Osteoblast (primary cell): ENCODE results near the gene PHF23. TPM values are rescaled to one million over a fixed set of nuclear protein-coding genes. Genes with fewer than 3 reads are reported as not detected.
A peak's percentile ranks its signal among the peaks of the same experiment; 100 is the strongest.
"Not testable (repeated sequence)": the region's sequence is repeated elsewhere in the genome, so short reads cannot be mapped to it uniquely, and the experiment has no call there.

Experiments used
- DNase-seq: peaks from one replicate; pipeline ENCODE4 v3.0.0; 2011; ENCODE audit warnings: low spot score, mixed read lengths; ENCODE audit not compliant: insufficient read length; ENCODE audit errors: missing footprints
- H2AFZ ChIP-seq: 2 replicates; pipeline ENCODE4 v1.6.0; 2011; ENCODE audit warnings: mild to moderate bottlenecking, low read length
- H3K27ac ChIP-seq: 2 replicates; pipeline ENCODE4 v1.5.1; 2011; ENCODE audit warnings: mild to moderate bottlenecking, low read depth, low read length, moderate library complexity
- H3K27me3 ChIP-seq: 2 replicates; pipeline ENCODE4 v1.6.0; 2012; ENCODE audit warnings: mild to moderate bottlenecking, control low read depth, inconsistent platforms, low read length, moderate library complexity; ENCODE audit not compliant: insufficient read depth
- H3K36me3 ChIP-seq: 2 replicates; pipeline ENCODE4 v1.5.1; 2011; ENCODE audit warnings: mild to moderate bottlenecking, low read length, control low read depth, moderate library complexity; ENCODE audit not compliant: insufficient read depth
- H3K4me1 ChIP-seq: 2 replicates; pipeline ENCODE4 v1.5.1; 2011; ENCODE audit warnings: mild to moderate bottlenecking, low read length, control low read depth, moderate library complexity; ENCODE audit not compliant: insufficient read depth
- H3K4me2 ChIP-seq: 2 replicates; pipeline ENCODE4 v1.6.0; 2011; ENCODE audit warnings: mild to moderate bottlenecking, low read length; ENCODE audit not compliant: insufficient read depth
- H3K4me3 ChIP-seq: fragments of 200-600 bp; sonication (generic); 3 replicates; pipeline ENCODE4 v1.5.1; 2012; ENCODE audit warnings: mild to moderate bottlenecking, low read length, inconsistent platforms; ENCODE audit not compliant: insufficient read depth
- H3K79me2 ChIP-seq: 2 replicates; pipeline ENCODE4 v1.6.0; 2012; ENCODE audit warnings: mild to moderate bottlenecking, low read length, control low read depth, inconsistent platforms; ENCODE audit not compliant: insufficient read depth
- H3K9me3 ChIP-seq: 2 replicates; pipeline ENCODE4 v1.5.1; 2011; ENCODE audit warnings: low read depth, low read length, control low read depth
- H4K20me1 ChIP-seq: 2 replicates; pipeline ENCODE4 v1.6.0; 2012; ENCODE audit warnings: mild to moderate bottlenecking, low read length, control low read depth; ENCODE audit not compliant: insufficient read depth
- CTCF ChIP-seq: IDR thresholded peaks from 2 replicates; pipeline ENCODE4 v1.5.1; 2011; ENCODE audit warnings: mild to moderate bottlenecking, low read depth, low read length, moderate library complexity; ENCODE audit errors: extremely low read depth
- total RNA-seq: library from RNA; depleted of rRNA; stranded (reverse); fragments of >200 nt; gene quantifications from 2 replicates; pipeline ENCODE4 v1.2.3, GENCODE V29; 2012

PHF23 gene
- total RNA-seq, 1 donor: 53.2 TPM

- Histone ChIP-seq H3K4me3 (no peak overlapping the region), H3K9me3 (no peaks in the 10 kb centered on the region), H4K20me1 (peaks cover 3% of the 10 kb centered on the region), H3K79me2 (peaks cover 76% of the 10 kb centered on the region), H3K27ac (peak overlapping the region; percentile 39), H3K4me2 (no peak overlapping the region), H3K4me1 (peaks cover 17% of the 10 kb centered on the region), H2AFZ (no peak overlapping the region), H3K27me3 (no peaks in the 10 kb centered on the region), H3K36me3 (peaks cover 29% of the 10 kb centered on the region)
- TF ChIP-seq CTCF: no peak
- DNase-seq: no peak
These were observed 9.5 kb upstream of the PHF23 start for GRCh38 chr17:7248796-7249195.

GRCh38 chr17:7246779-7247178 is 7.5 kb upstream of the PHF23 start:
- no peaks in the 10 kb centered on the region for H3K27me3 ChIP-seq
- peaks cover 31% of the 10 kb centered on the region for H3K36me3 ChIP-seq
- no peaks in the 10 kb centered on the region for H3K9me3 ChIP-seq
- H3K79me2 ChIP-seq: peaks cover 75% of the 10 kb centered on the region
- H3K27ac ChIP-seq: no peak overlapping the region
- H3K4me3 ChIP-seq: no peak overlapping the region
- no peak overlapping the region for H3K4me2 ChIP-seq
- no peak for TF ChIP-seq CTCF
- H3K4me1 ChIP-seq: peaks cover 16% of the 10 kb centered on the region
- no peak for DNase-seq
- H2AFZ ChIP-seq: no peak overlapping the region
- peaks cover 3% of the 10 kb centered on the region for H4K20me1 ChIP-seq

- H3K79me2 ChIP-seq: peaks cover 75% of the 10 kb centered on the region
- H3K27ac ChIP-seq: not testable (repeated sequence)
These were observed 4.6 kb upstream of the PHF23 start for GRCh38 chr17:7243838-7244237.

GRCh38 chr17:7243453-7243729 is 4.1 kb upstream of the PHF23 start:
- peak overlapping the region; percentile 93 for H2AFZ ChIP-seq
- peak overlapping the region; percentile 98 for H3K4me2 ChIP-seq
- peaks cover 46% of the 10 kb centered on the region for H3K36me3 ChIP-seq

More at GRCh38 chr17:7243838-7244237, 4.6 kb upstream of the PHF23 start:
- H3K27me3 ChIP-seq, H3K9me3 ChIP-seq, H2AFZ ChIP-seq, DNase-seq, H3K4me3 ChIP-seq: not testable (repeated sequence)
- Histone ChIP-seq H3K4me2 (peak overlapping the region; percentile 98), H4K20me1 (peaks cover 14% of the 10 kb centered on the region), H3K36me3 (peaks cover 46% of the 10 kb centered on the region), H3K4me1 (peaks cover 26% of the 10 kb centered on the region)

More at GRCh38 chr17:7243453-7243729, 4.1 kb upstream of the PHF23 start:
- H3K79me2 ChIP-seq: peaks cover 75% of the 10 kb centered on the region
- no peaks in the 10 kb centered on the region for H3K27me3 ChIP-seq
- peaks cover 14% of the 10 kb centered on the region for H4K20me1 ChIP-seq
- peak overlapping the region; percentile 84 for H3K27ac ChIP-seq
- H3K4me1 ChIP-seq: peaks cover 26% of the 10 kb centered on the region
- H3K9me3 ChIP-seq: no peaks in the 10 kb centered on the region
- DNase-seq: peak; percentile 79
- TF ChIP-seq CTCF: no peak
- peak overlapping the region; percentile 86 for H3K4me3 ChIP-seq
